Memory B cell (primary cell): ENCODE measurements around the gene MAST4.

Source experiments
- ATAC-seq: fragments of 150-1000 bp; cut with Tn5 transposase; 2 replicates; pipeline ENCODE4 v1.10.0; 2021; ENCODE audit warnings: low read depth, mild to moderate bottlenecking, moderate library complexity
- DNase-seq, 2 donors: peaks; one replicate each; pipeline ENCODE4 v3.0.0; 2022; ENCODE audit warnings: low spot score in 2 of 2
- H3K27ac Mint-ChIP-seq: one replicate; pipeline ENCODE4 v1.8.0; 2022; ENCODE audit warnings: mild to moderate bottlenecking, moderate library complexity, mixed read lengths
- H3K27me3 Mint-ChIP-seq: one replicate; pipeline ENCODE4 v1.8.0; 2022; ENCODE audit warnings: mixed read lengths
- H3K36me3 Mint-ChIP-seq: one replicate; pipeline ENCODE4 v1.8.0; 2022; ENCODE audit warnings: mild to moderate bottlenecking, mixed read lengths
- H3K4me1 Mint-ChIP-seq: one replicate; pipeline ENCODE4 v1.8.0; 2022; ENCODE audit warnings: mixed read lengths
- H3K4me3 Mint-ChIP-seq: one replicate; pipeline ENCODE4 v1.8.0; 2022; ENCODE audit warnings: mild to moderate bottlenecking, moderate library complexity, mixed read lengths
- H3K9me3 Mint-ChIP-seq: one replicate; pipeline ENCODE4 v1.8.0; 2022; ENCODE audit warnings: mixed read lengths

The MAST4 gene

GRCh38 chr5:66830636-66831035 lies 234.4 kb downstream of the MAST4 start:
- DNase-seq (no peak), ATAC-seq (no peak)
- Mint-ChIP-seq H3K27ac (no peak overlapping the region), H3K4me1 (peaks cover 12% of the 10 kb centered on the region), H3K27me3 (peaks cover 3% of the 10 kb centered on the region), H3K4me3 (no peak overlapping the region), H3K36me3 (no peaks in the 10 kb centered on the region), H3K9me3 (no peaks in the 10 kb centered on the region)

GRCh38 chr5:66839636-66840185 lies 243.5 kb downstream of the MAST4 start:
- peaks cover 7% of the 10 kb centered on the region for H3K36me3 Mint-ChIP-seq
- no peaks in the 10 kb centered on the region for H3K9me3 Mint-ChIP-seq
- H3K4me3 Mint-ChIP-seq, result no peak overlapping the region
- ATAC-seq (no peak), DNase-seq (no peak)
- no peak overlapping the region for H3K27ac Mint-ChIP-seq
- peaks cover 7% of the 10 kb centered on the region for H3K4me1 Mint-ChIP-seq
- peaks cover 3% of the 10 kb centered on the region for H3K27me3 Mint-ChIP-seq

GRCh38 chr5:66840511-66841013 lies 244.4 kb downstream of the MAST4 start:
- Mint-ChIP-seq H3K9me3 (no peaks in the 10 kb centered on the region), H3K27ac (no peak overlapping the region), H3K36me3 (peaks cover 7% of the 10 kb centered on the region), H3K4me1 (peaks cover 7% of the 10 kb centered on the region), H3K4me3 (no peak overlapping the region), H3K27me3 (peaks cover 3% of the 10 kb centered on the region)
- ATAC-seq, result peak; percentile 63
- no peak for DNase-seq

- H3K4me3 Mint-ChIP-seq, result no peak overlapping the region
- peaks cover 7% of the 10 kb centered on the region for H3K36me3 Mint-ChIP-seq
- no peak overlapping the region for H3K27ac Mint-ChIP-seq
- H3K4me1 Mint-ChIP-seq, result peaks cover 7% of the 10 kb centered on the region
- DNase-seq (no peak), ATAC-seq (no peak)
- peaks cover 3% of the 10 kb centered on the region for H3K27me3 Mint-ChIP-seq
- no peaks in the 10 kb centered on the region for H3K9me3 Mint-ChIP-seq
Measured at GRCh38 chr5:66841264-66841663, 245.1 kb downstream of the MAST4 start.

GRCh38 chr5:66842540-66842939 lies 246.3 kb downstream of the MAST4 start:
- Mint-ChIP-seq H3K4me1 (peaks cover 7% of the 10 kb centered on the region), H3K4me3 (no peak overlapping the region), H3K27ac (no peak overlapping the region), H3K27me3 (peaks cover 6% of the 10 kb centered on the region), H3K36me3 (peaks cover 7% of the 10 kb centered on the region), H3K9me3 (no peaks in the 10 kb centered on the region)
- no peak for ATAC-seq
- DNase-seq, result no peak

- ATAC-seq, result no peak
- H3K4me3 Mint-ChIP-seq, result no peak overlapping the region
- no peak overlapping the region for H3K27ac Mint-ChIP-seq
- peaks cover 7% of the 10 kb centered on the region for H3K4me1 Mint-ChIP-seq
- DNase-seq, result no peak
- H3K36me3 Mint-ChIP-seq, result peaks cover 7% of the 10 kb centered on the region
- no peaks in the 10 kb centered on the region for H3K9me3 Mint-ChIP-seq
- peaks cover 6% of the 10 kb centered on the region for H3K27me3 Mint-ChIP-seq
Measured at GRCh38 chr5:66843065-66843464, 246.9 kb downstream of the MAST4 start.

GRCh38 chr5:66848749-66849641 lies 252.8 kb downstream of the MAST4 start:
- no peak for ATAC-seq
- peaks cover 3% of the 10 kb centered on the region for H3K36me3 Mint-ChIP-seq
- H3K27me3 Mint-ChIP-seq, result peaks cover 8% of the 10 kb centered on the region
- DNase-seq, result no peak
- H3K4me1 Mint-ChIP-seq, result peaks cover 9% of the 10 kb centered on the region
- no peak overlapping the region for H3K27ac Mint-ChIP-seq
- H3K4me3 Mint-ChIP-seq, result no peak overlapping the region
- H3K9me3 Mint-ChIP-seq, result no peaks in the 10 kb centered on the region

GRCh38 chr5:66849803-66850202 lies 253.6 kb downstream of the MAST4 start:
- DNase-seq, result no peak
- no peaks in the 10 kb centered on the region for H3K9me3 Mint-ChIP-seq
- no peak overlapping the region for H3K4me3 Mint-ChIP-seq
- H3K4me1 Mint-ChIP-seq, result peaks cover 9% of the 10 kb centered on the region
- H3K27me3 Mint-ChIP-seq, result peaks cover 5% of the 10 kb centered on the region
- no peak overlapping the region for H3K27ac Mint-ChIP-seq
- no peak for ATAC-seq
- H3K36me3 Mint-ChIP-seq, result no peaks in the 10 kb centered on the region

- peaks cover 1% of the 10 kb centered on the region for H3K9me3 Mint-ChIP-seq
- H3K27ac Mint-ChIP-seq, result no peak overlapping the region
- no peaks in the 10 kb centered on the region for H3K36me3 Mint-ChIP-seq
- peaks cover 9% of the 10 kb centered on the region for H3K4me1 Mint-ChIP-seq
- DNase-seq (no peak), ATAC-seq (no peak)
- H3K27me3 Mint-ChIP-seq, result peaks cover 5% of the 10 kb centered on the region
- H3K4me3 Mint-ChIP-seq, result no peak overlapping the region
Measured at GRCh38 chr5:66850354-66851075, 254.3 kb downstream of the MAST4 start.

GRCh38 chr5:66851306-66851705 lies 255.1 kb downstream of the MAST4 start:
- Mint-ChIP-seq H3K9me3 (peaks cover 1% of the 10 kb centered on the region), H3K27ac (no peak overlapping the region), H3K36me3 (no peaks in the 10 kb centered on the region), H3K4me1 (peaks cover 9% of the 10 kb centered on the region), H3K27me3 (peaks cover 5% of the 10 kb centered on the region), H3K4me3 (no peak overlapping the region)
- ATAC-seq (no peak), DNase-seq (no peak)

- H3K9me3 Mint-ChIP-seq, result peaks cover 1% of the 10 kb centered on the region
- ATAC-seq (no peak), DNase-seq (no peak)
- H3K36me3 Mint-ChIP-seq, result no peaks in the 10 kb centered on the region
- H3K4me3 Mint-ChIP-seq, result no peak overlapping the region
- peaks cover 3% of the 10 kb centered on the region for H3K4me1 Mint-ChIP-seq
- H3K27me3 Mint-ChIP-seq, result peaks cover 2% of the 10 kb centered on the region
- no peak overlapping the region for H3K27ac Mint-ChIP-seq
Measured at GRCh38 chr5:66854416-66854815, 258.2 kb downstream of the MAST4 start.

- Mint-ChIP-seq H3K27ac (no peak overlapping the region), H3K9me3 (peaks cover 1% of the 10 kb centered on the region), H3K4me3 (no peak overlapping the region), H3K36me3 (no peaks in the 10 kb centered on the region), H3K4me1 (peaks cover 2% of the 10 kb centered on the region), H3K27me3 (peaks cover 2% of the 10 kb centered on the region)
- DNase-seq (no peak), ATAC-seq (no peak)
Measured at GRCh38 chr5:66856041-66856805, 260.0 kb downstream of the MAST4 start.

- DNase-seq, result no peak
- peaks cover 1% of the 10 kb centered on the region for H3K9me3 Mint-ChIP-seq
- peaks cover 2% of the 10 kb centered on the region for H3K36me3 Mint-ChIP-seq
- no peak overlapping the region for H3K27ac Mint-ChIP-seq
- H3K4me1 Mint-ChIP-seq, result peaks cover 6% of the 10 kb centered on the region
- no peak for ATAC-seq
- peaks cover 2% of the 10 kb centered on the region for H3K27me3 Mint-ChIP-seq
- H3K4me3 Mint-ChIP-seq, result no peak overlapping the region
Measured at GRCh38 chr5:66859526-66859925, 263.3 kb downstream of the MAST4 start.
